HFFc6 (cell line): Measurements from ENCODE around the gene CIZ1. TPM values are rescaled to one million over a fixed set of nuclear protein-coding genes. Genes with fewer than 3 reads are reported as not detected.
"Not testable (repeated sequence)": the region's sequence is repeated elsewhere in the genome, so short reads cannot be mapped to it uniquely, and the experiment has no call there.

Experiments
- DNase-seq: peaks from one replicate; pipeline ENCODE4 v3.0.0-alpha.2; 2018
- H3K27ac Mint-ChIP-seq: 2 replicates; pipeline ENCODE4 v1.8.0; 2020; ENCODE audit warnings: mild to moderate bottlenecking, mixed read lengths
- H3K27me3 Mint-ChIP-seq: 2 replicates; pipeline ENCODE4 v1.8.0; 2021; ENCODE audit warnings: mild to moderate bottlenecking, moderate library complexity, mixed read lengths; ENCODE audit not compliant: insufficient read depth
- H3K36me3 Mint-ChIP-seq: 2 replicates; pipeline ENCODE4 v1.8.0; 2021; ENCODE audit warnings: low read depth, mixed read lengths
- H3K4me1 Mint-ChIP-seq: 2 replicates; pipeline ENCODE4 v1.8.0; 2020; ENCODE audit warnings: low read depth, mixed read lengths
- H3K4me3 Mint-ChIP-seq: 2 replicates; pipeline ENCODE4 v1.8.0; 2020; ENCODE audit warnings: mild to moderate bottlenecking, moderate library complexity, mixed read lengths
- H3K9me3 Mint-ChIP-seq: 2 replicates; pipeline ENCODE4 v1.8.0; 2020; ENCODE audit warnings: mild to moderate bottlenecking, mixed read lengths
- CTCF ChIP-seq: fragments of 200-600 bp; sonication (generic); IDR thresholded peaks from 2 replicates; pipeline ENCODE4 v1.5.0; 2021; ENCODE audit warnings: antibody characterized with exemption, mild to moderate bottlenecking
- long read RNA-seq: library from polyadenylated mRNA; unstranded; transcript quantifications from one replicate; pipeline ENCODE4 v2.0.0, GENCODE V29; 2019
- total RNA-seq, 6 experiments: library from RNA; stranded (reverse); fragmentation: NEBNext Ultra II Directional; extraction: Animal tissue kit (Norgen Biotek cat#: 25700); gene quantifications; 2 replicates in 1 of 6; 3 replicates in 5 of 6; pipeline ENCODE4 v1.2.3, GENCODE V29; 2021

CIZ1 gene
- total RNA-seq: 100 to 1,000 TPM; 119 to 168 (median 148) TPM
- long read RNA-seq, partial matches to known transcripts: 15 of 22 reads
- long read RNA-seq, other reads (novel, unspliced or antisense): 4 of 22 reads

- H3K4me3 Mint-ChIP-seq: peak within 1 kb of the TSS; percentile 98
- H3K27ac Mint-ChIP-seq: peak within 1 kb of the TSS; percentile 83
- no peaks in the 10 kb centered on the region for H3K9me3 Mint-ChIP-seq
- no peaks in the 10 kb centered on the region; the same call in none of the 2 replicates for H3K27me3 Mint-ChIP-seq
- H3K36me3 Mint-ChIP-seq: peaks cover 7% of the 10 kb centered on the region; the same call in 1 of the 2 replicates
- TF ChIP-seq CTCF: peak; percentile 87
- peaks cover 27% of the 10 kb centered on the region for H3K4me1 Mint-ChIP-seq
- DNase-seq: peak; percentile 43
Observed at GRCh38 chr9:128191406-128192046, at the start of gene CIZ1. Gene CIZ1, minus strand, starts transcription at chr9:128191572. Its CDS starts 715 bp downstream, at chr9:128190857.

GRCh38 chr9:128233817-128234406 is 42.5 kb upstream of the CIZ1 start:
- Mint-ChIP-seq H3K27me3 (no peaks in the 10 kb centered on the region), H3K4me3 (no peak overlapping the region), H3K9me3 (no peaks in the 10 kb centered on the region), H3K36me3 (peaks cover 15% of the 10 kb centered on the region), H3K4me1 (peaks cover 13% of the 10 kb centered on the region; the same call in 1 of the 2 replicates), H3K27ac (no peak overlapping the region)
- TF ChIP-seq CTCF: no peak
- DNase-seq: no peak

- no peak overlapping the region for H3K27ac Mint-ChIP-seq
- no peak overlapping the region for H3K4me3 Mint-ChIP-seq
- no peaks in the 10 kb centered on the region for H3K27me3 Mint-ChIP-seq
- no peak for DNase-seq
- no peak for TF ChIP-seq CTCF
- peaks cover 13% of the 10 kb centered on the region; the same call in 1 of the 2 replicates for H3K4me1 Mint-ChIP-seq
- peaks cover 13% of the 10 kb centered on the region; the same call in 1 of the 2 replicates for H3K36me3 Mint-ChIP-seq
- H3K9me3 Mint-ChIP-seq: no peaks in the 10 kb centered on the region
Observed at GRCh38 chr9:128232528-128233428, 41.4 kb upstream of the CIZ1 start.

GRCh38 chr9:128231638-128232527 is 40.5 kb upstream of the CIZ1 start:
- H3K27me3 Mint-ChIP-seq: no peaks in the 10 kb centered on the region
- DNase-seq: no peak
- no peaks in the 10 kb centered on the region for H3K9me3 Mint-ChIP-seq

GRCh38 chr9:128230897-128231296 is 39.5 kb upstream of the CIZ1 start:
- H3K4me1 Mint-ChIP-seq, H3K27me3 Mint-ChIP-seq, H3K36me3 Mint-ChIP-seq, H3K27ac Mint-ChIP-seq, H3K4me3 Mint-ChIP-seq, DNase-seq, H3K9me3 Mint-ChIP-seq: not testable (repeated sequence)

More at GRCh38 chr9:128231638-128232527, 40.5 kb upstream of the CIZ1 start:
- TF ChIP-seq CTCF: no peak
- Mint-ChIP-seq H3K4me1 (peaks cover 10% of the 10 kb centered on the region; the same call in 1 of the 2 replicates), H3K36me3 (peaks cover 13% of the 10 kb centered on the region; the same call in 1 of the 2 replicates), H3K4me3 (no peak overlapping the region), H3K27ac (no peak overlapping the region)
